K562 (cell line): ENCODE results near the gene MKNK1. TPM values are rescaled to one million over a fixed set of nuclear protein-coding genes. Genes with fewer than 3 reads are reported as not detected.

Source experiments
- ATAC-seq: fragments of 200-7000 bp; cut with Tn5 transposase; 3 replicates; pipeline ENCODE4 v1.9.1; 2020; ENCODE audit warnings: moderate library complexity
- BruUV-seq: library from RNA; stranded (reverse); fragments of 400-500 nt; replicated peaks from 2 replicates; lab custom pipeline; 2021; lab: Mats Ljungman, UMichigan
- CTCF ChIA-PET: fragments of 300-600 bp; formaldehyde crosslinking; extraction: SDS; loops from one replicate; lab custom pipeline; 2021; ENCODE audit warnings: low intra/inter-chr PET ratio; lab: Yijun Ruan, JAX
- POLR2A ChIA-PET: fragments of 300-600, 350-650 bp; sonication (Branson Sonifier 250); formaldehyde crosslinking; extraction: SDS; loops from one replicate; lab custom pipeline; 2021; ENCODE audit warnings: antibody characterized with exemption, inconsistent platforms; lab: Yijun Ruan, JAX
- DNase-seq, 4 experiments: peaks; one replicate each; pipeline versions ENCODE4 v3.0.0 to v3.0.0-alpha.2; 2011 to 2018; ENCODE audit warnings: low spot score in 3 of 4, mixed read lengths in 3 of 4; ENCODE audit errors: extremely low read depth in 1 of 4
- FAIRE-seq: peaks from 2 replicates; lab custom pipeline; 2011; peaks lifted over from hg19 to GRCh38; lab: Jason Lieb, UNC
- H2AFZ ChIP-seq: 2 replicates; pipeline ENCODE4 v1.6.0; 2011; ENCODE audit warnings: low read depth, low read length, control low read depth, inconsistent platforms
- H3K27ac ChIP-seq: fragments of 200-600 bp; 3 replicates; pipeline ENCODE4 v1.8.0; 2011; ENCODE audit warnings: low read depth, mild to moderate bottlenecking, control low read depth, inconsistent platforms, low read length, moderate library complexity, mixed read lengths; ENCODE audit errors: extremely low read depth
- H3K27me3 ChIP-seq, 2 experiments: fragments of 300-600 bp in 1 of 2; 2 replicates in 1 of 2; 3 replicates in 1 of 2; pipeline versions ENCODE4 v1.6.0 to v1.8.0; 2011; ENCODE audit warnings: inconsistent platforms in 2 of 2, low read length in 2 of 2, mild to moderate bottlenecking in 1 of 2, mixed read lengths in 1 of 2, moderate library complexity in 1 of 2; ENCODE audit not compliant: control insufficient read depth in 2 of 2, insufficient read depth in 2 of 2
- H3K36me3 ChIP-seq: fragments of 300-600 bp; 3 replicates; pipeline ENCODE4 v1.8.0; 2011; ENCODE audit warnings: mild to moderate bottlenecking, low read length, inconsistent platforms; ENCODE audit not compliant: control insufficient read depth, insufficient read depth
- H3K4me1 ChIP-seq, 2 experiments: fragments of 200-600 bp in 1 of 2; replicated peaks in 1 of 2; 2 replicates in 1 of 2; 3 replicates in 1 of 2; pipeline versions ENCODE4 v1.5.1 to v1.8.0; 2011; ENCODE audit warnings: inconsistent platforms in 2 of 2, low read length in 2 of 2, mild to moderate bottlenecking in 1 of 2, mixed read lengths in 1 of 2, moderate library complexity in 1 of 2; ENCODE audit not compliant: control insufficient read depth in 2 of 2, insufficient read depth in 2 of 2
- H3K4me2 ChIP-seq: 2 replicates; pipeline ENCODE4 v1.6.1; 2011; ENCODE audit warnings: low read length, control low read depth, inconsistent platforms, mixed read lengths; ENCODE audit not compliant: insufficient read depth
- H3K4me3 ChIP-seq: fragments of 200-600 bp; sonication (generic), shearing (Covaris generic); 2 replicates; pipeline ENCODE4 v1.5.1; 2016; ENCODE audit warnings: control low read depth, inconsistent platforms
- H3K79me2 ChIP-seq: fragments of 200-600 bp; 3 replicates; pipeline ENCODE4 v1.8.0; 2011; ENCODE audit warnings: low read length, inconsistent platforms; ENCODE audit not compliant: control insufficient read depth, insufficient read depth
- H3K9ac ChIP-seq, 2 experiments: 2 replicates each; pipeline versions ENCODE4 v1.6.0 to v1.6.1; 2011; ENCODE audit warnings: low read depth in 2 of 2, low read length in 2 of 2, control low read depth in 1 of 2, inconsistent platforms in 1 of 2, mild to moderate bottlenecking in 1 of 2, mixed read lengths in 1 of 2; ENCODE audit not compliant: insufficient read depth in 1 of 2
- H3K9me1 ChIP-seq: one replicate; pipeline ENCODE4 v1.6.0; 2011; ENCODE audit warnings: inconsistent platforms, mild to moderate bottlenecking, low read length, moderate library complexity; ENCODE audit not compliant: control insufficient read depth, insufficient read depth
- H3K9me3 ChIP-seq: replicated peaks from 2 replicates; pipeline ENCODE4 v1.5.1; 2011; ENCODE audit warnings: low read depth, low read length, inconsistent platforms; ENCODE audit not compliant: control insufficient read depth, insufficient read depth
- H4K20me1 ChIP-seq: replicated peaks from 2 replicates; pipeline ENCODE4 v1.6.1; 2011; ENCODE audit warnings: low read length, inconsistent platforms, mixed read lengths; ENCODE audit not compliant: control insufficient read depth, insufficient read depth
- EGR1 ChIP-seq: fragments of 450-650 bp; conservative IDR thresholded peaks from 2 replicates; pipeline ENCODE4 v1.6.1; 2017; ENCODE audit warnings: mild to moderate bottlenecking
- ESRRA ChIP-seq: fragments of 450-650 bp; IDR thresholded peaks from 2 replicates; pipeline ENCODE4 v1.6.1; 2014; ENCODE audit warnings: low read depth, mild to moderate bottlenecking, moderate library complexity, borderline replicate concordance
- ETV5 ChIP-seq: sonication (generic); formaldehyde crosslinking; IDR thresholded peaks from 2 replicates; pipeline ENCODE4 v1.4.0; 2020; ENCODE audit warnings: low read depth, mild to moderate bottlenecking, missing genetic modification reagents
- MYNN ChIP-seq, 2 experiments: sonication (generic); formaldehyde crosslinking in 1 of 2; IDR thresholded peaks; 2 replicates each; pipeline versions ENCODE4 v1.5.0 to v1.6.1; 2016 to 2020; ENCODE audit warnings: antibody characterized with exemption in 1 of 2, missing genetic modification reagents in 1 of 2
- NRF1 ChIP-seq, 2 experiments: fragments of 450-650 bp; IDR thresholded peaks in 1 of 2; conservative IDR thresholded peaks in 1 of 2; 2 replicates each; pipeline ENCODE4 v1.6.1; 2014; ENCODE audit warnings: mild to moderate bottlenecking in 2 of 2
- RBM25 ChIP-seq: fragments of 200-400 bp; formaldehyde crosslinking; IDR thresholded peaks from 2 replicates; pipeline ENCODE4 v1.6.1; 2018; ENCODE audit warnings: low read length, low read depth, moderate library complexity; ENCODE audit not compliant: severe bottlenecking
- RFX1 ChIP-seq: fragments of 450-650 bp; IDR thresholded peaks from 2 replicates; pipeline ENCODE4 v1.6.1; 2016; ENCODE audit warnings: mild to moderate bottlenecking, moderate library complexity
- ZBTB7A ChIP-seq: IDR thresholded peaks from 2 replicates; pipeline ENCODE4 v1.6.1; 2011; ENCODE audit warnings: low read depth, mild to moderate bottlenecking, low read length, moderate library complexity, borderline replicate concordance; ENCODE audit not compliant: control insufficient read depth
- WGBS: fragments of 100-300 bp; shearing (Covaris generic); methylation state at CpG from one replicate; pipeline ENCODE4 v1.1.6; 2016; ENCODE audit warnings: low coverage, mixed read lengths; ENCODE audit not compliant: insufficient coverage; ENCODE audit errors: missing lambda C conversion rate; 5-methylcytosine and 5-hydroxymethylcytosine counted together
- in situ Hi-C: fragments of 300-500 bp; cut with MboI; formaldehyde crosslinking; loops from 4 replicates; pipeline ENCODE4 v1.15.0; 2018; ENCODE audit warnings: inconsistent platforms, mixed read lengths
- intact Hi-C: fragments of 100-400 bp; cut with micrococcal nuclease; formaldehyde crosslinking; loops from 2 replicates; pipeline ENCODE4 v1.14.2; 2022
- polyA plus RNA-seq, 8 experiments: library from polyadenylated mRNA; depleted of rRNA in 4 of 8; stranded (reverse) in 5 of 8; unstranded in 3 of 8; fragments of >200 nt; fragmentation: Nextera tagmentation in 2 of 8; fragmentation: Illumina TruSeq in 1 of 8; extraction: Ambion mirVana in 2 of 8; extraction: Trizol in 1 of 8; gene quantifications; 2 replicates each; pipeline versions ENCODE4 v1.2.1 to v1.2.3, GENCODE V29; 2011 to 2014; ENCODE audit warnings: inconsistent platforms in 1 of 8, missing spikeins in 1 of 8
- total RNA-seq, 7 experiments: library from RNA; depleted of rRNA in 6 of 7; stranded (reverse); fragments of >200 nt in 6 of 7; fragmentation: Illumina TruSeq in 2 of 7; extraction: Trizol in 2 of 7; gene quantifications; 2 replicates each; pipeline versions ENCODE4 v1.2.1 to v1.2.3, GENCODE V29; 2011 to 2021; ENCODE audit warnings: low replicate concordance in 1 of 7
- TF ChIP-seq, protein P1 (sequence below), 2 experiments: fragments of 450-650 bp; formaldehyde crosslinking in 1 of 2; IDR thresholded peaks; 2 replicates each; pipeline versions ENCODE4 v1.4.0 to v1.6.1; 2014 to 2020; ENCODE audit warnings: mild to moderate bottlenecking in 2 of 2, borderline replicate concordance in 1 of 2, low read depth in 1 of 2

MKNK1 gene
- total and polyA plus RNA-seq, 9 of the 15 experiments (the other 6 are each of a cell fraction or from before 2014, with no cell fraction given): 27.7 to 51.3 (median 43.7) TPM

- H3K9me3 ChIP-seq: no peaks in the 10 kb centered on the region
- 40% methylated on average over 12 of the region's 12 CpGs for WGBS
Observed at GRCh38 chr1:46554597-46555381, 49.3 kb downstream of the MKNK1 start.

More at GRCh38 chr1:46554597-46555381, 49.3 kb downstream of the MKNK1 start:
- peak overlapping the region in 1 of 2 experiments; percentile 70; a peak in 2 of 4 replicates for H3K9ac ChIP-seq
- H3K27ac ChIP-seq: no peak overlapping the region
- DNase-seq: peak in 3 of 4 experiments; percentile 49 to 68 (median 60)
- peaks cover 3% of the 10 kb centered on the region for H3K9me1 ChIP-seq
- H3K4me2 ChIP-seq: no peak overlapping the region
- BruUV-seq: no TSS peak
- POLR2A ChIA-PET: interaction anchor here (0.6 to 1.0 kb wide), 4 partner anchors 9 to 42 kb away, joined by 3 to 4 read pairs (median 4); no protein-coding TSS in a partner anchor
- peaks cover 6 to 27% of the 10 kb centered on the region in 2 experiments; a peak in 3 of 5 replicates for H3K4me1 ChIP-seq
- intact Hi-C loops: loop anchor here (5.0 kb wide), 2 partner anchors 68 to 168 kb away; no protein-coding TSS in a partner anchor
- H4K20me1 ChIP-seq: no peaks in the 10 kb centered on the region; the same call in 1 of the 2 replicates
- TF ChIP-seq ESRRA (0 out of 2 replicates have a peak, but pooled peaks have one; percentile 21), RFX1 (peak; percentile 88), EGR1 (peak; percentile 84), ZBTB7A (0 out of 2 replicates have a peak, but pooled peaks have one; percentile 41), RBM25 (no peak), NRF1 (conservative IDR thresholded peaks at IDR 0.05 in 1 of 2, IDR thresholded peaks at IDR 0.05 in 1 of 2) (peak; percentile 56 to 69), ETV5 (no peak), MYNN (IDR thresholded peaks at IDR 0.05) (peak; percentile 92), MYNN (CRISPR knock-in tag; IDR thresholded peaks at IDR 0.05) (no peak)
- TF ChIP-seq, protein P1, sequence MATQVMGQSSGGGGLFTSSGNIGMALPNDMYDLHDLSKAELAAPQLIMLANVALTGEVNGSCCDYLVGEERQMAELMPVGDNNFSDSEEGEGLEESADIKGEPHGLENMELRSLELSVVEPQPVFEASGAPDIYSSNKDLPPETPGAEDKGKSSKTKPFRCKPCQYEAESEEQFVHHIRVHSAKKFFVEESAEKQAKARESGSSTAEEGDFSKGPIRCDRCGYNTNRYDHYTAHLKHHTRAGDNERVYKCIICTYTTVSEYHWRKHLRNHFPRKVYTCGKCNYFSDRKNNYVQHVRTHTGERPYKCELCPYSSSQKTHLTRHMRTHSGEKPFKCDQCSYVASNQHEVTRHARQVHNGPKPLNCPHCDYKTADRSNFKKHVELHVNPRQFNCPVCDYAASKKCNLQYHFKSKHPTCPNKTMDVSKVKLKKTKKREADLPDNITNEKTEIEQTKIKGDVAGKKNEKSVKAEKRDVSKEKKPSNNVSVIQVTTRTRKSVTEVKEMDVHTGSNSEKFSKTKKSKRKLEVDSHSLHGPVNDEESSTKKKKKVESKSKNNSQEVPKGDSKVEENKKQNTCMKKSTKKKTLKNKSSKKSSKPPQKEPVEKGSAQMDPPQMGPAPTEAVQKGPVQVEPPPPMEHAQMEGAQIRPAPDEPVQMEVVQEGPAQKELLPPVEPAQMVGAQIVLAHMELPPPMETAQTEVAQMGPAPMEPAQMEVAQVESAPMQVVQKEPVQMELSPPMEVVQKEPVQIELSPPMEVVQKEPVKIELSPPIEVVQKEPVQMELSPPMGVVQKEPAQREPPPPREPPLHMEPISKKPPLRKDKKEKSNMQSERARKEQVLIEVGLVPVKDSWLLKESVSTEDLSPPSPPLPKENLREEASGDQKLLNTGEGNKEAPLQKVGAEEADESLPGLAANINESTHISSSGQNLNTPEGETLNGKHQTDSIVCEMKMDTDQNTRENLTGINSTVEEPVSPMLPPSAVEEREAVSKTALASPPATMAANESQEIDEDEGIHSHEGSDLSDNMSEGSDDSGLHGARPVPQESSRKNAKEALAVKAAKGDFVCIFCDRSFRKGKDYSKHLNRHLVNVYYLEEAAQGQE (IDR thresholded peaks at IDR 0.05; ENCODE audit: borderline replicate concordance): peak; percentile 82
- TF ChIP-seq, protein P1 (CRISPR knock-in tag; IDR thresholded peaks at IDR 0.05; ENCODE audit: low read depth): no peak
- TF ChIP-seq, all 486 proteins: peak for 7
- Histone ChIP-seq H3K27me3 (peaks cover 12 to 24% of the 10 kb centered on the region in 2 experiments; a peak in 3 of 5 replicates), H3K4me3 (no peak overlapping the region), H3K36me3 (peaks cover 4% of the 10 kb centered on the region; the same call in 1 of the 3 replicates), H3K79me2 (no peaks in the 10 kb centered on the region), H2AFZ (peak overlapping the region; percentile 43; the same call in 1 of the 2 replicates)
- CTCF ChIA-PET: interaction anchor here (0.7 kb wide), 2 partner anchors 67 to 625 kb away, joined by 3 to 4 read pairs; no protein-coding TSS in a partner anchor
- FAIRE-seq: peak; percentile 78
- in situ Hi-C loops: no loop called here
- ATAC-seq: peak; percentile 68
